ENCODE data around the gene GSTCD.
"Not testable (repeated sequence)": the region's sequence is repeated elsewhere in the genome, so short reads cannot be mapped to it uniquely, and the experiment has no call there.

GSTCD gene

GRCh38 chr4:105714932-105715331, 6.3 kb downstream of the GSTCD start:
- no peak for DNase-seq
- ChIA-PET CTCF (interaction anchor here (0.6 to 2.5 kb wide), 8 partner anchors 10 to 219 kb away, joined by 3 to 13 read pairs (median 3); no protein-coding TSS in a partner anchor), POLR2A (no interaction called here)
- WGBS (ENCODE audit: insufficient coverage), result 80% methylated on average over 1 of the region's 1 CpG
- H3K4me1 ChIP-seq (ENCODE audit: control extremely low read depth in 1 of 4, control insufficient read depth in 4 of 4, insufficient read depth in 4 of 4, low read length in 3 of 4), result peaks cover 0 to 15% (median 9%) of the 10 kb centered on the region in 4 experiments
- H3K36me3 ChIP-seq (ENCODE audit: control insufficient read depth in 4 of 4, insufficient read depth in 4 of 4, low read length in 3 of 4), result peaks cover 0 to 8% (median 2%) of the 10 kb centered on the region in 4 experiments
- H3K4me3 ChIP-seq (ENCODE audit: control insufficient read depth in 1 of 7, extremely low read depth in 1 of 7, insufficient read depth in 4 of 7, low read depth in 2 of 7, low read length in 6 of 7), result peak overlapping the region in 1 of 7 experiments; percentile 88
- H3K27ac ChIP-seq (ENCODE audit: insufficient read depth in 1 of 2, low read depth in 1 of 2, low read length in 2 of 2, poor library complexity in 1 of 2, severe bottlenecking in 2 of 2), result no peak overlapping the region
- no peaks in the 10 kb centered on the region for H3K9me3 ChIP-seq (ENCODE audit: control extremely low read depth in 1 of 5, control insufficient read depth in 4 of 5, insufficient read depth in 2 of 5, low read depth in 1 of 5, low read length in 4 of 5)
- H3K27me3 ChIP-seq (replicated peaks in 2 of 5; ENCODE audit: control insufficient read depth in 4 of 5, insufficient read depth in 5 of 5, low read length in 4 of 5), result no peaks in the 10 kb centered on the region

GRCh38 chr4:105715692-105716278, 7.2 kb downstream of the GSTCD start:
- Histone ChIP-seq H3K27ac (ENCODE audit: insufficient read depth in 1 of 2, low read depth in 1 of 2, low read length in 2 of 2, poor library complexity in 1 of 2, severe bottlenecking in 2 of 2) (no peak overlapping the region), H3K4me3 (ENCODE audit: control insufficient read depth in 1 of 7, extremely low read depth in 1 of 7, insufficient read depth in 4 of 7, low read depth in 2 of 7, low read length in 6 of 7) (peak overlapping the region in 1 of 7 experiments; percentile 48), H3K36me3 (ENCODE audit: control insufficient read depth in 4 of 4, insufficient read depth in 4 of 4, low read length in 3 of 4) (peaks cover 0 to 16% (median 4%) of the 10 kb centered on the region in 4 experiments), H3K27me3 (replicated peaks in 2 of 5; ENCODE audit: control insufficient read depth in 4 of 5, insufficient read depth in 5 of 5, low read length in 4 of 5) (no peaks in the 10 kb centered on the region), H3K9me3 (ENCODE audit: control extremely low read depth in 1 of 5, control insufficient read depth in 4 of 5, insufficient read depth in 2 of 5, low read depth in 1 of 5, low read length in 4 of 5) (no peaks in the 10 kb centered on the region), H3K4me1 (ENCODE audit: control extremely low read depth in 1 of 4, control insufficient read depth in 4 of 4, insufficient read depth in 4 of 4, low read length in 3 of 4) (peaks cover 0 to 13% (median 9%) of the 10 kb centered on the region in 4 experiments)
- ChIA-PET CTCF (interaction anchor here (0.6 to 2.5 kb wide), 8 partner anchors 12 to 220 kb away, joined by 3 to 13 read pairs (median 3); no protein-coding TSS in a partner anchor), POLR2A (no interaction called here)
- WGBS (ENCODE audit: insufficient coverage), result no CpG with 5 or more reads among the region's 4 CpGs
- peak; percentile 39 to 41 (median 39) for DNase-seq

- peaks cover 0 to 16% (median 4%) of the 10 kb centered on the region in 4 experiments for H3K36me3 ChIP-seq (ENCODE audit: control insufficient read depth in 4 of 4, insufficient read depth in 4 of 4, low read length in 3 of 4)
- H3K27ac ChIP-seq (ENCODE audit: insufficient read depth in 1 of 2, low read depth in 1 of 2, low read length in 2 of 2, poor library complexity in 1 of 2, severe bottlenecking in 2 of 2), result no peak overlapping the region
- CTCF ChIA-PET, result interaction anchor here (0.8 to 1.2 kb wide), 3 partner anchors 9 to 198 kb away, joined by 3 to 4 read pairs (median 3); no protein-coding TSS in a partner anchor
- H3K4me3 ChIP-seq (ENCODE audit: control insufficient read depth in 1 of 7, extremely low read depth in 1 of 7, insufficient read depth in 4 of 7, low read depth in 2 of 7, low read length in 6 of 7), result no peak overlapping the region
- no peak for DNase-seq
- no peaks in the 10 kb centered on the region for H3K9me3 ChIP-seq (ENCODE audit: control extremely low read depth in 1 of 5, control insufficient read depth in 4 of 5, insufficient read depth in 2 of 5, low read depth in 1 of 5, low read length in 4 of 5)
- 100% methylated on average over 2 of the region's 2 CpGs for WGBS (ENCODE audit: insufficient coverage)
- no peaks in the 10 kb centered on the region for H3K27me3 ChIP-seq (replicated peaks in 2 of 5; ENCODE audit: control insufficient read depth in 4 of 5, insufficient read depth in 5 of 5, low read length in 4 of 5)
- H3K4me1 ChIP-seq (ENCODE audit: control extremely low read depth in 1 of 4, control insufficient read depth in 4 of 4, insufficient read depth in 4 of 4, low read length in 3 of 4), result peaks cover 0 to 9% (median 6%) of the 10 kb centered on the region in 4 experiments
- POLR2A ChIA-PET, result no interaction called here
Observed at GRCh38 chr4:105719204-105719603, 10.6 kb downstream of the GSTCD start.

- ChIA-PET POLR2A (no interaction called here), CTCF (no interaction called here)
- H3K36me3 ChIP-seq (ENCODE audit: control insufficient read depth in 4 of 4, insufficient read depth in 4 of 4, low read length in 3 of 4), result peaks cover 2 to 12% (median 8%) of the 10 kb centered on the region in 4 experiments
- DNase-seq, result no peak
- H3K9me3 ChIP-seq (ENCODE audit: control extremely low read depth in 1 of 5, control insufficient read depth in 4 of 5, insufficient read depth in 2 of 5, low read depth in 1 of 5, low read length in 4 of 5), result peaks cover 0 to 5% (median 0%) of the 10 kb centered on the region in 5 experiments
- H3K27ac ChIP-seq (ENCODE audit: insufficient read depth in 1 of 2, low read depth in 1 of 2, low read length in 2 of 2, poor library complexity in 1 of 2, severe bottlenecking in 2 of 2), result no peak overlapping the region
- H3K4me1 ChIP-seq (ENCODE audit: control extremely low read depth in 1 of 4, control insufficient read depth in 4 of 4, insufficient read depth in 4 of 4, low read length in 3 of 4), result no peaks in the 10 kb centered on the region
- WGBS (ENCODE audit: insufficient coverage), result 93% methylated on average over 2 of the region's 2 CpGs
- no peak overlapping the region for H3K4me3 ChIP-seq (ENCODE audit: control insufficient read depth in 1 of 7, extremely low read depth in 1 of 7, insufficient read depth in 4 of 7, low read depth in 2 of 7, low read length in 6 of 7)
- H3K27me3 ChIP-seq (replicated peaks in 2 of 5; ENCODE audit: control insufficient read depth in 4 of 5, insufficient read depth in 5 of 5, low read length in 4 of 5), result no peaks in the 10 kb centered on the region
Observed at GRCh38 chr4:105725623-105726022, 17.0 kb downstream of the GSTCD start.

- DNase-seq; H3K27me3 ChIP-seq (replicated peaks in 2 of 5; ENCODE audit: control insufficient read depth in 4 of 5, insufficient read depth in 5 of 5, low read length in 4 of 5); H3K4me3 ChIP-seq (ENCODE audit: control insufficient read depth in 1 of 7, extremely low read depth in 1 of 7, insufficient read depth in 4 of 7, low read depth in 2 of 7, low read length in 6 of 7); H3K9me3 ChIP-seq (ENCODE audit: control extremely low read depth in 1 of 5, control insufficient read depth in 4 of 5, insufficient read depth in 2 of 5, low read depth in 1 of 5, low read length in 4 of 5); CTCF ChIA-PET; H3K4me1 ChIP-seq (ENCODE audit: control extremely low read depth in 1 of 4, control insufficient read depth in 4 of 4, insufficient read depth in 4 of 4, low read length in 3 of 4); POLR2A ChIA-PET; H3K27ac ChIP-seq (ENCODE audit: insufficient read depth in 1 of 2, low read depth in 1 of 2, low read length in 2 of 2, poor library complexity in 1 of 2, severe bottlenecking in 2 of 2): not testable (repeated sequence)
- WGBS (ENCODE audit: insufficient coverage), result 100% methylated on average over 1 of the region's 4 CpGs
- H3K36me3 ChIP-seq (ENCODE audit: control insufficient read depth in 4 of 4, insufficient read depth in 4 of 4, low read length in 3 of 4), result peaks cover 2 to 13% (median 7%) of the 10 kb centered on the region in 4 experiments
Observed at GRCh38 chr4:105729895-105730294, 21.3 kb downstream of the GSTCD start.

GRCh38 chr4:105735217-105735616, 26.6 kb downstream of the GSTCD start:
- H3K36me3 ChIP-seq (ENCODE audit: control insufficient read depth in 4 of 4, insufficient read depth in 4 of 4, low read length in 3 of 4), result peaks cover 0 to 28% (median 5%) of the 10 kb centered on the region in 4 experiments
- over 99% methylated on average over 10 of the region's 10 CpGs for WGBS (ENCODE audit: insufficient coverage)
- DNase-seq; H3K27me3 ChIP-seq (replicated peaks in 2 of 5; ENCODE audit: control insufficient read depth in 4 of 5, insufficient read depth in 5 of 5, low read length in 4 of 5); H3K4me3 ChIP-seq (ENCODE audit: control insufficient read depth in 1 of 7, extremely low read depth in 1 of 7, insufficient read depth in 4 of 7, low read depth in 2 of 7, low read length in 6 of 7); H3K4me1 ChIP-seq (ENCODE audit: control extremely low read depth in 1 of 4, control insufficient read depth in 4 of 4, insufficient read depth in 4 of 4, low read length in 3 of 4); POLR2A ChIA-PET; CTCF ChIA-PET; H3K27ac ChIP-seq (ENCODE audit: insufficient read depth in 1 of 2, low read depth in 1 of 2, low read length in 2 of 2, poor library complexity in 1 of 2, severe bottlenecking in 2 of 2): not testable (repeated sequence)
- H3K9me3 ChIP-seq (ENCODE audit: control extremely low read depth in 1 of 5, control insufficient read depth in 4 of 5, insufficient read depth in 2 of 5, low read depth in 1 of 5, low read length in 4 of 5), result peaks cover 8 to 21% (median 11%) of the 10 kb centered on the region in 5 experiments

GRCh38 chr4:105741548-105741947, 33.0 kb downstream of the GSTCD start:
- CTCF ChIA-PET, result no interaction called here
- H3K4me1 ChIP-seq (ENCODE audit: control extremely low read depth in 1 of 4, control insufficient read depth in 4 of 4, insufficient read depth in 4 of 4, low read length in 3 of 4), result no peaks in the 10 kb centered on the region
- peaks cover 5 to 16% (median 6%) of the 10 kb centered on the region in 5 experiments for H3K9me3 ChIP-seq (ENCODE audit: control extremely low read depth in 1 of 5, control insufficient read depth in 4 of 5, insufficient read depth in 2 of 5, low read depth in 1 of 5, low read length in 4 of 5)
- no CpG with 5 or more reads among the region's 2 CpGs for WGBS (ENCODE audit: insufficient coverage)
- DNase-seq, result no peak
- peaks cover 0 to 16% (median 6%) of the 10 kb centered on the region in 4 experiments for H3K36me3 ChIP-seq (ENCODE audit: control insufficient read depth in 4 of 4, insufficient read depth in 4 of 4, low read length in 3 of 4)
- no peak overlapping the region for H3K27ac ChIP-seq (ENCODE audit: insufficient read depth in 1 of 2, low read depth in 1 of 2, low read length in 2 of 2, poor library complexity in 1 of 2, severe bottlenecking in 2 of 2)
- POLR2A ChIA-PET, result no interaction called here
- H3K4me3 ChIP-seq (ENCODE audit: control insufficient read depth in 1 of 7, extremely low read depth in 1 of 7, insufficient read depth in 4 of 7, low read depth in 2 of 7, low read length in 6 of 7), result no peak overlapping the region
- H3K27me3 ChIP-seq (replicated peaks in 2 of 5; ENCODE audit: control insufficient read depth in 4 of 5, insufficient read depth in 5 of 5, low read length in 4 of 5), result no peaks in the 10 kb centered on the region
